SK-N-SH treated with all-trans-retinoic acid at 6 μM for 48 hours (cell line): ENCODE data around the gene ZNF691.

ENCODE experiments used
- CREB5 ChIP-seq: fragments of 250-450 bp; sonication (Bioruptor Pico); IDR thresholded peaks from 2 replicates; pipeline ENCODE4 v1.5.1; 2020; ENCODE audit warnings: low read depth, mild to moderate bottlenecking, moderate library complexity
- PPARA ChIP-seq: fragments of 250-450 bp; sonication (Bioruptor Pico); IDR thresholded peaks from 2 replicates; pipeline ENCODE4 v1.5.0; 2020; ENCODE audit warnings: mild to moderate bottlenecking, borderline replicate concordance
- RARB ChIP-seq: fragments of 250-450 bp; sonication (Bioruptor Pico); IDR thresholded peaks from 2 replicates; pipeline ENCODE4 v1.8.0; 2021; ENCODE audit warnings: mild to moderate bottlenecking, moderate library complexity
- TOX ChIP-seq: fragments of 250-450 bp; sonication (Bioruptor Pico); IDR thresholded peaks from 2 replicates; pipeline ENCODE4 v1.8.0; 2021; ENCODE audit warnings: mild to moderate bottlenecking, moderate library complexity, borderline replicate concordance
- ZFP30 ChIP-seq: fragments of 450-650 bp; formaldehyde crosslinking; IDR thresholded peaks from 2 replicates; pipeline ENCODE4 v1.5.0; 2022; ENCODE audit warnings: mild to moderate bottlenecking, moderate library complexity
- TF ChIP-seq, protein P1 (sequence below): fragments of 250-450 bp; sonication (Bioruptor Pico); IDR thresholded peaks from 2 replicates; pipeline ENCODE4 v1.5.1; 2021; ENCODE audit warnings: mild to moderate bottlenecking, moderate library complexity

DNA sequence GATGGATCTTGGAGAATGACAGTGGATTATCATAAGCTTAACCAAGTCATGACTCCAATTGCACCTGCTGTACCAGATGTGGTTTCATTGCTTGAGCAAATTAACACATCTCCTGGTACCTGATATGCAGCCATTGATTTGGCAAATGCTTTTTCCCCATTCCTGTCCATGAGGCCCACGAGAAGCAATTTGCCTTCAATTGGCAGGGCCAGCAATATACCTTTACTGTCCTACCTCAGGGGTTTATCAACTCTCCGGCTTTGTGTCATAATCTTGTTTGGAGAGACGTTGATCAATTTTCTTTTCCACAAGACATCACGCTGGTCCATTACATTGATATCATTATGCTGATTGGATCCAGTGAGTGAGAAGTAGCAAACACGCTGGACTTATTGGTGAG, 20.1 kb downstream of the ZNF691 start:
- TF ChIP-seq PPARA (CRISPR knock-in tag) (no peak), RARB (CRISPR knock-in tag) (no peak), CREB5 (no peak), TOX (CRISPR knock-in tag) (no peak), ZFP30 (no peak)
- TF ChIP-seq, protein P1, sequence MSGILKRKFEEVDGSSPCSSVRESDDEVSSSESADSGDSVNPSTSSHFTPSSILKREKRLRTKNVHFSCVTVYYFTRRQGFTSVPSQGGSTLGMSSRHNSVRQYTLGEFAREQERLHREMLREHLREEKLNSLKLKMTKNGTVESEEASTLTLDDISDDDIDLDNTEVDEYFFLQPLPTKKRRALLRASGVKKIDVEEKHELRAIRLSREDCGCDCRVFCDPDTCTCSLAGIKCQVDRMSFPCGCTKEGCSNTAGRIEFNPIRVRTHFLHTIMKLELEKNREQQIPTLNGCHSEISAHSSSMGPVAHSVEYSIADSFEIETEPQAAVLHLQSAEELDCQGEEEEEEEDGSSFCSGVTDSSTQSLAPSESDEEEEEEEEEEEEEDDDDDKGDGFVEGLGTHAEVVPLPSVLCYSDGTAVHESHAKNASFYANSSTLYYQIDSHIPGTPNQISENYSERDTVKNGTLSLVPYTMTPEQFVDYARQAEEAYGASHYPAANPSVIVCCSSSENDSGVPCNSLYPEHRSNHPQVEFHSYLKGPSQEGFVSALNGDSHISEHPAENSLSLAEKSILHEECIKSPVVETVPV = no peak
